ENCODE results near the gene PTPN23.
A peak's percentile ranks its signal among the peaks of the same experiment; 100 is the strongest.

PTPN23 gene

DNA sequence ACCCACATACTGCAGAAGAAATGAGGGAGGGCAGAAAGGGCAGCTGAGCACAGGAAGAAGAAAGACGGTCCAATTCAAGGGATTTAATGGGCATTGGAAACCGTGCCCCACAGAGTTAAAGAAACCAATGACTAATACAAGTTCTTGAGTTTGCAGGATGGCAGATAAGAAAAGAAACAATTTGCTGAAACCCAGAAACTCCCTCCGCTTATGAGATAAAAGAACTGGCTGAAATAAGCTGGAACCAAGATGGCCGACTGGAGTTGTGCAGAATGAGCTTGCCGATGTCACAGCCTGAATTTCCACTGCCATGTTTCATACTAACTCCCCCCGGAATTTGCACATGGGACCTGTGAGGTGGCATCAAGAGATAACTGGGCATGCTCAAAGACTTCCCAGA lies 47.8 kb downstream of the PTPN23 start (continued):
- TF ChIP-seq, protein P1, sequence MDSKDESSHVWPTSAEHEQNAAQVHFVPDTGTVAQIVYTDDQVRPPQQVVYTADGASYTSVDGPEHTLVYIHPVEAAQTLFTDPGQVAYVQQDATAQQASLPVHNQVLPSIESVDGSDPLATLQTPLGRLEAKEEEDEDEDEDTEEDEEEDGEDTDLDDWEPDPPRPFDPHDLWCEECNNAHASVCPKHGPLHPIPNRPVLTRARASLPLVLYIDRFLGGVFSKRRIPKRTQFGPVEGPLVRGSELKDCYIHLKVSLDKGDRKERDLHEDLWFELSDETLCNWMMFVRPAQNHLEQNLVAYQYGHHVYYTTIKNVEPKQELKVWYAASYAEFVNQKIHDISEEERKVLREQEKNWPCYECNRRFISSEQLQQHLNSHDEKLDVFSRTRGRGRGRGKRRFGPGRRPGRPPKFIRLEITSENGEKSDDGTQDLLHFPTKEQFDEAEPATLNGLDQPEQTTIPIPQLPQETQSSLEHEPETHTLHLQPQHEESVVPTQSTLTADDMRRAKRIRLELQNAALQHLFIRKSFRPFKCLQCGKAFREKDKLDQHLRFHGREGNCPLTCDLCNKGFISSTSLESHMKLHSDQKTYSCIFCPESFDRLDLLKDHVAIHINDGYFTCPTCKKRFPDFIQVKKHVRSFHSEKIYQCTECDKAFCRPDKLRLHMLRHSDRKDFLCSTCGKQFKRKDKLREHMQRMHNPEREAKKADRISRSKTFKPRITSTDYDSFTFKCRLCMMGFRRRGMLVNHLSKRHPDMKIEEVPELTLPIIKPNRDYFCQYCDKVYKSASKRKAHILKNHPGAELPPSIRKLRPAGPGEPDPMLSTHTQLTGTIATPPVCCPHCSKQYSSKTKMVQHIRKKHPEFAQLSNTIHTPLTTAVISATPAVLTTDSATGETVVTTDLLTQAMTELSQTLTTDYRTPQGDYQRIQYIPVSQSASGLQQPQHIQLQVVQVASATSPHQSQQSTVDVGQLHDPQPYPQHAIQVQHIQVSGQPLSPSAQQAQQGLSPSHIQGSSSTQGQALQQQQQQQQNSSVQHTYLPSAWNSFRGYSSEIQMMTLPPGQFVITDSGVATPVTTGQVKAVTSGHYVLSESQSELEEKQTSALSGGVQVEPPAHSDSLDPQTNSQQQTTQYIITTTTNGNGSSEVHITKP (tag by site-specific recombination; IDR thresholded peaks at IDR 0.05) = peak; percentile 75

DNA sequence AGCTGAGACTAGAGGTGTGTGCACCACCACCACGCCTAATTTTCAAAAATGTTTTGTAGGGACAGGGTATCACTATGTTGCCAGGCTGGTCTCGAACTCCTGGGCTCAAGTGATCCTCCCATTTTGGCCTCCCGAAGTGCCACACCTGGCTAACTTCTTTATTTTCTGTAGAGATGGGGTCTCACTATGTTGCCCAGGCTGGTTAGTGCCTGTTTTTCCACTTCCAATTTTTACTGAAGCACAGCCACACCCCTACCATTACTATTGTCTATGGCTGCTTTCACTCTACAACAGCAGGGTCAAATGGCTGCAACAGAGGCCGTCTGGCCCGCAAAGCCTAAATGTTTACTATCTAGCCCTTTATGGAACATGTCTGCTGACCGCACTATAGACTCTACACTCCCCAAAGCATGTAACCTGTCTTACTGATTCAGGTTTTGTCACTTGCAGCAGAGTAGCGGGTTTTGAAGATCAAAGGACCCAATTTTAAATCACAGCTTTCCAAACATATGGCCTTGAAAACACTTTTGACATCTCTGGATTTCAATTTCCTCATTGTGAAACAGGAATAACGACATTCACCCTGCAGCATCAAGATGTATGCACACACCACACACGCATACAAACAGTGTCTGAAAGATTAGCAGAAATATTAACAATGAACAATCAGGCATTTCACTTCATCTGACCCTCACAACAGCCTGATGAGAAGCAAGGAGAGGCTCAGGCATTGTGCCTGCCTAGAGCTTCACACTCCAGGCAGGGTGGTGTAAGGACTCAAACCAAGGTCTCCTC lies 48.9 kb downstream of the PTPN23 start:
- ChIA-PET CTCF (no interaction called here), POLR2A (interaction anchor here (0.6 kb wide), 1 partner anchor 45 kb away, joined by 3 read pairs; no protein-coding TSS in a partner anchor)
- Histone ChIP-seq H3K27ac (ENCODE audit: extremely low read depth, low read depth, low read length) (no peak overlapping the region), H3K36me3 (ENCODE audit: control insufficient read depth in 2 of 2, insufficient read depth in 1 of 2, low read length in 2 of 2) (peaks cover 0 to 82% of the 10 kb centered on the region in 2 experiments; a peak in 2 of 3 replicates), H3K4me1 (ENCODE audit: control insufficient read depth, insufficient read depth, low read length) (no peaks in the 10 kb centered on the region), H3K9me3 (ENCODE audit: control insufficient read depth, insufficient read depth, low read depth, low read length) (no peaks in the 10 kb centered on the region), H3K4me3 (ENCODE audit: low read depth, low read length) (no peak overlapping the region)
- TF ChIP-seq ZNF121 (tag by site-specific recombination; IDR thresholded peaks at IDR 0.05) (0 out of 2 replicates have a peak, but pooled peaks have one; percentile 19), SP3 (tag by site-specific recombination; IDR thresholded peaks at IDR 0.05) (no peak), ZNF560 (tag by site-specific recombination; IDR thresholded peaks at IDR 0.05; ENCODE audit: borderline replicate concordance) (no peak), ZNF2 (tag by site-specific recombination; IDR thresholded peaks at IDR 0.05) (no peak), ZNF433 (tag by site-specific recombination; IDR thresholded peaks at IDR 0.05; ENCODE audit: low read depth) (no peak)
- TF ChIP-seq, protein P2, sequence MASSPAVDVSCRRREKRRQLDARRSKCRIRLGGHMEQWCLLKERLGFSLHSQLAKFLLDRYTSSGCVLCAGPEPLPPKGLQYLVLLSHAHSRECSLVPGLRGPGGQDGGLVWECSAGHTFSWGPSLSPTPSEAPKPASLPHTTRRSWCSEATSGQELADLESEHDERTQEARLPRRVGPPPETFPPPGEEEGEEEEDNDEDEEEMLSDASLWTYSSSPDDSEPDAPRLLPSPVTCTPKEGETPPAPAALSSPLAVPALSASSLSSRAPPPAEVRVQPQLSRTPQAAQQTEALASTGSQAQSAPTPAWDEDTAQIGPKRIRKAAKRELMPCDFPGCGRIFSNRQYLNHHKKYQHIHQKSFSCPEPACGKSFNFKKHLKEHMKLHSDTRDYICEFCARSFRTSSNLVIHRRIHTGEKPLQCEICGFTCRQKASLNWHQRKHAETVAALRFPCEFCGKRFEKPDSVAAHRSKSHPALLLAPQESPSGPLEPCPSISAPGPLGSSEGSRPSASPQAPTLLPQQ (tag by site-specific recombination; IDR thresholded peaks at IDR 0.05) = no peak

DNA sequence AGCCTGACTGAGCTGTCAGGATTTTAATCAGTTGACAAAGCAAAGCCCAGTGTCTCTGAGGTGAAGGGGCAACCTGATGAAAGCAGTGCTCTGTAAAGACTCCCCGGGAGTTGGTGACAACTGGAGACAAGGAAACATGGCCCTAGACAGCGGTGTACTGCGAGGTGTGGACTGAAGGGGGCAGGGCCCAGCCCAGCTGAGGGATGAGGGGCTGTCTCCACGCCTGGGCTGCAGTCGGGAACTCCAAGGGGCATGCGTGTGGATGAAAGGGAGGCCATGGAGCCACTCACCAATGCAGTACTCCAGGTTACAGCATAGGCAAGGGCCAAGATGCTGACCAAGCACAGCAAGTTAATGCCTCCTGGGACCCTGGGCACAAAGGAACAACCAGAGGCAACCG lies 49.8 kb downstream of the PTPN23 start:
- POLR2A ChIA-PET = no interaction called here
- CTCF ChIA-PET = no interaction called here
- no peak overlapping the region for H3K27ac ChIP-seq (ENCODE audit: extremely low read depth, low read depth, low read length)
- TF ChIP-seq ZNF658 (tag by site-specific recombination; IDR thresholded peaks at IDR 0.05) (no peak), ZBTB8A (tag by site-specific recombination; IDR thresholded peaks at IDR 0.05) (no peak), MYNN (tag by site-specific recombination; IDR thresholded peaks at IDR 0.05; ENCODE audit: borderline replicate concordance) (no peak), ZNF776 (tag by site-specific recombination; IDR thresholded peaks at IDR 0.05; ENCODE audit: borderline replicate concordance) (no peak), ZNF544 (tag by site-specific recombination; IDR thresholded peaks at IDR 0.05) (no peak), ZNF10 (tag by site-specific recombination; IDR thresholded peaks at IDR 0.05) (no peak), KLF8 (tag by site-specific recombination; IDR thresholded peaks at IDR 0.05) (no peak), ZIC2 (tag by site-specific recombination; IDR thresholded peaks at IDR 0.05) (no peak), SCRT1 (tag by site-specific recombination; IDR thresholded peaks at IDR 0.05; ENCODE audit: borderline replicate concordance) (no peak)
- TF ChIP-seq, protein P3, sequence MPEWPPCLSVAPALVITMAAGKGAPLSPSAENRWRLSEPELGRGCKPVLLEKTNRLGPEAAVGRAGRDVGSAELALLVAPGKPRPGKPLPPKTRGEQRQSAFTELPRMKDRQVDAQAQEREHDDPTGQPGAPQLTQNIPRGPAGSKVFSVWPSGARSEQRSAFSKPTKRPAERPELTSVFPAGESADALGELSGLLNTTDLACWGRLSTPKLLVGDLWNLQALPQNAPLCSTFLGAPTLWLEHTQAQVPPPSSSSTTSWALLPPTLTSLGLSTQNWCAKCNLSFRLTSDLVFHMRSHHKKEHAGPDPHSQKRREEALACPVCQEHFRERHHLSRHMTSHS (tag by site-specific recombination; IDR thresholded peaks at IDR 0.05) = no peak
- TF ChIP-seq, protein P4, sequence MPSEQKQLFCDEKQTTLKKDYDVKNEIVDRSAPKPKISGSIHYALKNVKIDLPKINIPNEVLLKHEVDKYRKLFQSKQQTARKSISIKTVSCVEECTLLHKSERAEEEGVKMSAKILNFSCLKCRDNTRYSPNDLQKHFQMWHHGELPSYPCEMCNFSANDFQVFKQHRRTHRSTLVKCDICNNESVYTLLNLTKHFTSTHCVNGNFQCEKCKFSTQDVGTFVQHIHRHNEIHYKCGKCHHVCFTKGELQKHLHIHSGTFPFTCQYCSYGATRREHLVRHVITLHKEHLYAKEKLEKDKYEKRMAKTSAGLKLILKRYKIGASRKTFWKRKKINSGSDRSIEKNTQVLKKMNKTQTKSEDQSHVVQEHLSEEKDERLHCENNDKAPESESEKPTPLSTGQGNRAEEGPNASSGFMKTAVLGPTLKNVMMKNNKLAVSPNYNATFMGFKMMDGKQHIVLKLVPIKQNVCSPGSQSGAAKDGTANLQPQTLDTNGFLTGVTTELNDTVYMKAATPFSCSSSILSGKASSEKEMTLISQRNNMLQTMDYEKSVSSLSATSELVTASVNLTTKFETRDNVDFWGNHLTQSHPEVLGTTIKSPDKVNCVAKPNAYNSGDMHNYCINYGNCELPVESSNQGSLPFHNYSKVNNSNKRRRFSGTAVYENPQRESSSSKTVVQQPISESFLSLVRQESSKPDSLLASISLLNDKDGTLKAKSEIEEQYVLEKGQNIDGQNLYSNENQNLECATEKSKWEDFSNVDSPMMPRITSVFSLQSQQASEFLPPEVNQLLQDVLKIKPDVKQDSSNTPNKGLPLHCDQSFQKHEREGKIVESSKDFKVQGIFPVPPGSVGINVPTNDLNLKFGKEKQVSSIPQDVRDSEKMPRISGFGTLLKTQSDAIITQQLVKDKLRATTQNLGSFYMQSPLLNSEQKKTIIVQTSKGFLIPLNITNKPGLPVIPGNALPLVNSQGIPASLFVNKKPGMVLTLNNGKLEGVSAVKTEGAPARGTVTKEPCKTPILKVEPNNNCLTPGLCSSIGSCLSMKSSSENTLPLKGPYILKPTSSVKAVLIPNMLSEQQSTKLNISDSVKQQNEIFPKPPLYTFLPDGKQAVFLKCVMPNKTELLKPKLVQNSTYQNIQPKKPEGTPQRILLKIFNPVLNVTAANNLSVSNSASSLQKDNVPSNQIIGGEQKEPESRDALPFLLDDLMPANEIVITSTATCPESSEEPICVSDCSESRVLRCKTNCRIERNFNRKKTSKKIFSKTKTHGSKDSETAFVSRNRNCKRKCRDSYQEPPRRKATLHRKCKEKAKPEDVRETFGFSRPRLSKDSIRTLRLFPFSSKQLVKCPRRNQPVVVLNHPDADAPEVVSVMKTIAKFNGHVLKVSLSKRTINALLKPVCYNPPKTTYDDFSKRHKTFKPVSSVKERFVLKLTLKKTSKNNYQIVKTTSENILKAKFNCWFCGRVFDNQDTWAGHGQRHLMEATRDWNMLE (tag by site-specific recombination; conservative IDR thresholded peaks at IDR 0.05; ENCODE audit: low read depth) = no peak
- H3K9me3 ChIP-seq (ENCODE audit: control insufficient read depth, insufficient read depth, low read depth, low read length) = no peaks in the 10 kb centered on the region
- peaks cover 0 to 77% of the 10 kb centered on the region in 2 experiments; a peak in 2 of 3 replicates for H3K36me3 ChIP-seq (ENCODE audit: control insufficient read depth in 2 of 2, insufficient read depth in 1 of 2, low read length in 2 of 2)
- no peak overlapping the region for H3K4me3 ChIP-seq (ENCODE audit: low read depth, low read length)
- no peaks in the 10 kb centered on the region for H3K4me1 ChIP-seq (ENCODE audit: control insufficient read depth, insufficient read depth, low read length)
